CD4-positive, alpha-beta T cell treated with Interleukin-17A for 1 hour (primary cell): ENCODE data around the gene MAP3K4.

Source experiments
- DNase-seq: peaks from one replicate; pipeline ENCODE4 v3.0.0-alpha.2; 2020

MAP3K4 gene

GRCh38 chr6:161152527-161152862 lies 160.9 kb downstream of the MAP3K4 start:
- no peak for DNase-seq

GRCh38 chr6:161152907-161153662 lies 161.5 kb downstream of the MAP3K4 start:
- peak; percentile 16 for DNase-seq

DNA sequence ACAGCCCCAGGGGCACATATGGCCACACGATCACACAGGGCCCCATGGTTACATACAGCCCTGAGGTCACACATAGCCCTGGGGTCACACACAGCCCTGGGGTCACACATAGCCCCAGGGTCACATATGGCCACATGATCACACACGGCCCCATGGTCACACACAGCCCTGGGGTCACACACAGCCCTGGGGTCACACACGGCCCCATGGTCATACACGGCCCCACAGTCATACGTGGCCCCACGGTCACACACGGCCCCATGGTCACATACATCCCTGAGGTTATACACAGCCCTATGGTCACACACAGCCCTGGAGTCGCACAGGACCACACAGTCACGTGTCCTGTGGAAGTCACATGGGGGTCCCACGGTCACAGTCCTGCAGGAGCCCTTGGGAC lies 162.2 kb downstream of the MAP3K4 start:
- DNase-seq: no peak

DNA sequence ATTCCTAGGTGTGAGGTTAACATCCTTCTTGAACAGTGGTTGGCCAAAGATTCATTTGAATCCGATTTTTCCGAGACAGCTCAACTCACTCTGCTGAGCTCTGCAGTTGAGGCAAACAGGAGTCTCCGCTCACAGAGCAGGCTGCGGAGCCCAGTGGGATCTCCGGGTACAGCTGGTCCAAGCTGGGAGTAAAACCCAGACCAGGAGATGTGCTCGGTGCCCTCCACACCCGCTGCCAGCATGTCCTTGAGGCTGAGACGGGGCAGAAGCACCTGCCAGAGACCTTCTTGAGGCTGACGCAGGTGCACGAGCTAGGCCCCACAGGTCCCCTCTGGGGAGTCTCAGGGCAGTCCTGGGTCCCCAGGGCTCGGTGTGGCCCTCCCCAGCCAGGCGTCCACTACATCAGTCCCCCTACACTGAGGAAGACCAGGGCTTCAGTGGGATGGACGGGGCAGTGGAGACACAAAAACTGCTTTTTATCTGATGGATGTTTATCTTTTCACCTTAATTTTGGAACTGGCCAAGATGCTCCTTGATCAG lies 163.3 kb downstream of the MAP3K4 start:
- DNase-seq: no peak

DNA sequence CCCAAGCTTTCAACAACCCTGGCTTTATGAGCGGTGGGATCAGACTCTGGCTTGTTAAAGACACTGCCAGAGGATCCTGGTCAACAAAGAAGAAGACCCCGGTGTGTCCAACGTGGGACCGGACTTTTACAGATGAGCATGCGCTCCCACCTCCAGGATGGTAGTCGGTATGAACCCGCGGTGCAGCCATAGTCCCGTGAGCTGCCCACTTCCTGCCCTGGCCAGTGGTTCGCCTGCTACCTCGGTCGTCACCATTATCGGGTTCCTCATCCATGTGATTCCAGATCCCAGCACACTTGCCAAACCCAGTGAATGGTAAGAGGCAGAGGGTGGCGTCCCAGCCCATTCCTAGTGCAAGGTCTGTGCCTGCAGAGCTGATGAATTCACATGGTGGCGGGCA lies 169.6 kb downstream of the MAP3K4 start:
- no peak for DNase-seq

DNA sequence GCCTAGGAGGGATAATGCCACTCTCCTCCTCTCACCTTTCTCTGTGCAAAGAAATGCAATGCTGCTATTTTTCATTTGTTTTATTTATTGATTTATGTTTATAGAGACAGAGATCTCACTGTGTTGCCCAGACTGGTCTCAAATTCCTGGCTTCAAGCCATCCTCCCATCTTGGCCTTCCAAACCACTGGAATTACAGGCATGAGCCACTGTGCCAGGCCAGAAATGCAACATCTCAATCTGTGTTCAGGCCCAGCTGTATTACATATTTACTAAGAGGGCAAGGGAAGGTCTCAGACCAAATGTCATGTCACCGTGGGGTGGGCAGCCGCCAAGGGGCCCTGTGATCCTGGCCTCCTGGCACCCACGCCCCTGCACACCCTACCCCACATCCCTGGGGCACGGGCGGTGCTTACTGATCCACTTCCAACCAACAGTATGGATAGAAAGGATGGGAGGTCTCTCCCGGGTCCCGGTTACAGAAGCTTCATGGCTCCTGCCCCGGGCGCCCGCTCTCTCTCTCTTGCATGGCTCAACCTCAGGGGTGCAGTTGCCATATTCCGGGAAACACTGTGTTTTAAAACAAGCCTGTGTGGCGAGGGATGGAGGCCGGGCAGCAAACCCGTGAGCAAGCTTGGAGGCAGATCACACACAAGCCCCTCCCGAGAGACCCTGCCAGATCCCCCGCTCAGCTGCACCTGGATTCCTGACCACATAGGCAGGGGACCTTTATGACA lies 170.5 kb downstream of the MAP3K4 start:
- no peak for DNase-seq

DNA sequence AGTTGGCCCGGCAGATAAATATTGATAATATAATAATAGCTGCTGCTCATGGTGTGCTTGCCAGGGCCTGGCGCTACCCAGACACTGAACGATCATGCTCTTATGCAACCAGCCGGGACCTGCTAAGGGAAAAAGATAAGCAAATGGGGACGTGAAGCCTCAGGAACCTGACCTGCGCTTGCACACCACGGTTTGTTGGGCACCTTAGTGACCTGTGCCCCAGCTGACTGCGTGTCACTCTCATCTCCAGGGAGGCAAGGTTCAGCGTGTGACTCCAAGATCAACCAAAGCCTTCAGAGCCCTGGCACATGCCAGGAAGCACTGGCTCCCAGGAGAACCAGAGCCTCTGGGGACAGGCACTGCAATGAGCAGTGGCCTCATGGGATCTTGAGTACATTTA lies 171.2 kb downstream of the MAP3K4 start:
- no peak for DNase-seq

DNA sequence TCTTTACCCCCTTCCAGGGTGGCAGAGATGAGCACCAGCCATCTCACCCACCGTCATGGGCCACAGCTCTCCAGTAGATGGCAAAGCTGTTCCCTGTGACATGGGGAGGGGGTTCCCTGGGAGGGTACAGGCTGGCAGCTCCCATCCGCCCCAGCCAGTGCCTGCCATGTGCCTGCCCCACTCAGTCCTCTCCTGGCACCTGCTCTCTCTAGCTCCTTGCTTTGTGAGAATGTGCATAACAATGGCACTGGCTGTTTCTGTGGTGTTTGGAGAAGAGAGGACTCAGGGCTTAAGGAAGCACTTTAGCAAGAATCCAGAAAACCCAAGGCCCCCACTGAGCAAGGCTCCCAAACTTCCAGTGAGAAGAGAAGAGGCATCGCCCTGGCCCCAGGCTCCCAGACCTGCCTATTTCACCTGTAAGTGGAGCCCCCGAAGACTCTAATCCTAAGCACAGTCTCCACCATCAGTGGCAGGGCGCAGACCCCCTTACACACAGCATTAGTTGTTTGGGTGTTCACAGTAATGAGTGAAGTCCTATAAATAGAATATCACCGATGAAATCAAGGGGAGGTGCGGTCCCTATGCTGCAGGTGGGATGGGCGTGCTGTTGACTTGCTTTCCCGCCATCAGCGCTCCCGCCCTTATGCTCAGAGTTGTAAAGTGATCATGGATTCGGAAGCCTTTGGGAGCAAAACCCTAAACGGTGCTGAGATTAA lies 172.1 kb downstream of the MAP3K4 start:
- no peak for DNase-seq

DNA sequence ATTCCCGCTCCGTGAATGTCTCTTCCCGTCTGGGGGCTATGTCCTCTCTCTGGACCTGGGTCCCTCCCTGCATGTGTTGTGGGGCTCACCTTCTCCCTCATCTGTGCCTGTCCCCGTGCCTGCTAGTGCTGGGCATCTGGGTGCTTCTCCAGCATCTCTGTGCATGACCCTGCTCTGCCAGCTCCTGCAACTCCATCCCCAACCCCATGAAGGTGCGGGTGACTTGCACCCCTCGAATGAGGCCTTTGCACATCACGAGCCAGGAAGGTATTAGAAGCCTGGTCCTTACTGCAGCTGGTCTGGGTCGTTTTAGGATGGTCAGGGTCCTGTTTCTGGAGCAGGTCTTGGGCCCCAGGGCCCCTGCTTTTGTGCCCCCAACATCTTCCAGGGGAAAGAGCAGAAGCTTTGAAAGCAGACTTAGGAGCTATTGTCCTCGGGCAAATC lies 172.6 kb downstream of the MAP3K4 start:
- DNase-seq: no peak

- no peak for DNase-seq
These were observed 174.6 kb downstream of the MAP3K4 start for GRCh38 chr6:161166176-161166575.

DNA sequence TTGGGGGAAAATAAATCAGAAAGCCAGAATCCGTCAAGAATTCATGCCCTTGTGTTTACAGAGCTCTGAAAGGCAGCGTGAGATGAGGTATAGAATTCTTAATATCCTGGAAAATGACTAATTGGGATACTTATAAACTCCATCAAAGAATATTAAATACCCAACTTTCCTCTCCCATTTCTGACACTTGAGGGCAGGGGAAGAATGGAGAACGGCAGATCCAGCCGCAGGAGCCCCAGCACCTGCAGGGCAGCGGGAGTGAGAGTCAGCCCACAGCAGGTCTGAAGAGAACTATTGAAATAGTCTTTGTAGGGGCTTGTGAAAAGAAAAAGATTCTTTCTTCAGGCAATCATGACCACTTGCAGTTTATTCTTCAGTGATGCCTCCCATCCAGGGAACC lies 175.1 kb downstream of the MAP3K4 start:
- DNase-seq: no peak
